ENCODE results near the gene KCTD7.

DNA sequence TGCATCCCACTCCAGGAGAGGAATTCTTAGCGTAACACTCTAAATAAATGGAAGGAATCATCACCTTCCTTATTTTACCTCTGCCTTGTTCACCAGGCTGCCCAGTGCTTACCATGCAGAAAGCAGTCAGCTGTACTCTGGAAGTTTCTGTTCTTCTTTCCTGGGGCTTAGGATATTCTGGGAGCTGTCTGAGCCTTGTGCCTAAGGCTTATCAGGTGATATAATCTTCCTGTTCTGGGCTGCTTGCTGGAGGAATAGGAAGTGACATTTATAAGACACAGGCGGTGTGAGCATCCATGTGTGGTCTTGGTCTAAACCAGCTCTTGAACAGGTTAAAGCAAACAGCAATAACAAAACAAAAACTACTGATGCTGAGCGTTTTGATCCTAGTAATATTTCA, 13.5 kb downstream of the KCTD7 start:
- TF ChIP-seq, protein P1, sequence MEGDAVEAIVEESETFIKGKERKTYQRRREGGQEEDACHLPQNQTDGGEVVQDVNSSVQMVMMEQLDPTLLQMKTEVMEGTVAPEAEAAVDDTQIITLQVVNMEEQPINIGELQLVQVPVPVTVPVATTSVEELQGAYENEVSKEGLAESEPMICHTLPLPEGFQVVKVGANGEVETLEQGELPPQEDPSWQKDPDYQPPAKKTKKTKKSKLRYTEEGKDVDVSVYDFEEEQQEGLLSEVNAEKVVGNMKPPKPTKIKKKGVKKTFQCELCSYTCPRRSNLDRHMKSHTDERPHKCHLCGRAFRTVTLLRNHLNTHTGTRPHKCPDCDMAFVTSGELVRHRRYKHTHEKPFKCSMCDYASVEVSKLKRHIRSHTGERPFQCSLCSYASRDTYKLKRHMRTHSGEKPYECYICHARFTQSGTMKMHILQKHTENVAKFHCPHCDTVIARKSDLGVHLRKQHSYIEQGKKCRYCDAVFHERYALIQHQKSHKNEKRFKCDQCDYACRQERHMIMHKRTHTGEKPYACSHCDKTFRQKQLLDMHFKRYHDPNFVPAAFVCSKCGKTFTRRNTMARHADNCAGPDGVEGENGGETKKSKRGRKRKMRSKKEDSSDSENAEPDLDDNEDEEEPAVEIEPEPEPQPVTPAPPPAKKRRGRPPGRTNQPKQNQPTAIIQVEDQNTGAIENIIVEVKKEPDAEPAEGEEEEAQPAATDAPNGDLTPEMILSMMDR (IDR thresholded peaks at IDR 0.05) = no peak
- no peak for TF ChIP-seq POLR2A (IDR thresholded peaks at IDR 0.05)
